Epithelial cell of proximal tubule (primary cell): ENCODE data around the gene RMND5A. TPM values are rescaled to one million over a fixed set of nuclear protein-coding genes. Genes with fewer than 3 reads are reported as not detected.

ENCODE experiments used
- DNase-seq: peaks from one replicate; pipeline ENCODE4 v3.0.0-alpha.2; 2011; ENCODE audit warnings: low read depth
- H3K4me3 ChIP-seq: 2 replicates; pipeline ENCODE4 v1.5.1; 2011; ENCODE audit warnings: low read depth, mild to moderate bottlenecking, low read length
- CTCF ChIP-seq: conservative IDR thresholded peaks from 2 replicates; pipeline ENCODE4 v1.5.1; 2012; ENCODE audit warnings: low read depth, mild to moderate bottlenecking, low read length
- total RNA-seq: library from RNA; depleted of rRNA; stranded (reverse); fragments of >200 nt; gene quantifications from 2 replicates; pipeline ENCODE4 v1.2.3, GENCODE V29; 2015

Gene RMND5A
- total RNA-seq, 1 donor from 2014 or later: 20.5 TPM

DNA sequence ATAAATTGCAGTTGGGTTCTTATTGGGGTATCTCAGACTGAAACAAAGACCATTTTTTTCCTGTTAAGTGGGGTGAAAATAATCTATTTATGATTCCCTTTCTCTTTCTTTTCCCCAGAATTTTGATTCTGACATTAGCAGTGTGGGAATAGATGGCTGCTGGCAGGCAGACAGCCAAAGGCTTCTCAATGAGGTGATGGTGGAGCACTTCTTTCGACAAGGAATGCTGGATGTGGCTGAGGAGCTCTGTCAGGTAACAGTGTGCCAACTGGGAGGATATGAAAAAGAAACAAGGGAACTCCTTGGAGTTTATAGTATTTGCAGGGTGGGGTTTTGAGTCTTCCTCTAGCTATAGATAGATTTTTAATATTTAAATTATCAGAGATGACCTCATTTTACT lies 31.7 kb downstream of the RMND5A start:
- no peak overlapping the region for H3K4me3 ChIP-seq
- TF ChIP-seq CTCF: no peak
- no peak for DNase-seq

GRCh38 chr2:86752934-86753333 lies 32.8 kb downstream of the RMND5A start:
- DNase-seq: no peak
- no peak for TF ChIP-seq CTCF
- H3K4me3 ChIP-seq: no peak overlapping the region

DNA sequence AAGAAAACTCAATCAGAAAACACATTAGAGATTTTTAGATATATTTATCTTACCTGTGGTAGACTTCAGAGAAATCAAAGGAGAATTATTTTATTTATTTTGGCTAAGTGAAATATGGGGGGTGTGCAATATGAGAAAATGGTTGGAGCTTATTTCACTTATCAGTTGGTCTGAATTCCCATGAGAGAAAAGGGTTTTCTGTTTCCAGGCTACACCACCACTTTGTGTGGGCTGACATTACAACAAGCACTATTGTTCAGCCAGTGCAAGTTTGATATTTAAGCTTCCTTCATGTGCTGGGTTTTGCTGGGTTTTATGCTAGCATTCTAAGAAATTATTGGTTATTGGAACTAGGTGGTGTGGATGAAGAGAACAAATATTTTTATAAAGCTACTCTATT lies 33.5 kb downstream of the RMND5A start:
- no peak overlapping the region for H3K4me3 ChIP-seq
- TF ChIP-seq CTCF: no peak
- no peak for DNase-seq

GRCh38 chr2:86758405-86758804 lies 38.3 kb downstream of the RMND5A start:
- no peak for DNase-seq
- H3K4me3 ChIP-seq: no peak overlapping the region
- TF ChIP-seq CTCF: no peak

DNA sequence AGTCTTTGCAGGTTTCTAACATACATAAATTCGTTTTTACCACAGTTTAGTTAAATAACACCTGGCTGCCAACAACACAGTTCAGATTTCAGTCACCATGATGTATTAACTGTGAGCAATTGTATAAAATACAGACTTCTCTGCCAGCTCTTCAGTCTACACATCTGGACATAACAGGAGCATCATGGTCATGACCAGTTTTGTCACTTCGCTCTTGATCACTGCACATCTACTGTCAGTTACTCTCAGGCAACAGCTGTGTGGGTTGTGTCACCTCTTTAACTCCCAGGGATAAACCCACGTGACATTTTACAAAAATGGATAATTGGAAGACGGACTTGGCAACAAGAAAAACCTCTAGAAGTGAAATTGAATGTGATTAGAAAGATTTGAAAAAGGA lies 40.3 kb downstream of the RMND5A start:
- no peak overlapping the region for H3K4me3 ChIP-seq
- DNase-seq: no peak
- TF ChIP-seq CTCF: no peak

GRCh38 chr2:86764661-86765309 lies 44.7 kb downstream of the RMND5A start:
- H3K4me3 ChIP-seq: no peak overlapping the region
- peak; percentile 72 for TF ChIP-seq CTCF
- peak; percentile 12 for DNase-seq

GRCh38 chr2:86765310-86765695 lies 45.2 kb downstream of the RMND5A start:
- no peak for DNase-seq
- H3K4me3 ChIP-seq: no peak overlapping the region
- no peak for TF ChIP-seq CTCF
